Neuronal stem cell (in vitro differentiated cells): ENCODE data around the gene FSIP1.

ENCODE experiments used
- DNase-seq: peaks from one replicate; pipeline ENCODE4 v3.0.0-alpha.2; 2013; ENCODE audit warnings: low spot score
- H2AFZ ChIP-seq: one replicate; pipeline ENCODE4 v1.6.1; 2013; ENCODE audit warnings: mild to moderate bottlenecking, low read length, inconsistent platforms
- H2AK5ac ChIP-seq: 2 replicates; pipeline ENCODE4 v1.6.1; 2013; ENCODE audit warnings: low read depth, mild to moderate bottlenecking, inconsistent platforms, low read length, moderate library complexity, mixed read lengths
- H2BK120ac ChIP-seq: 2 replicates; pipeline ENCODE4 v1.6.1; 2013; ENCODE audit warnings: low read depth, mild to moderate bottlenecking, inconsistent platforms, low read length, moderate library complexity, mixed read lengths
- H2BK12ac ChIP-seq: one replicate; pipeline ENCODE4 v1.6.1; 2013; ENCODE audit warnings: low read length, inconsistent platforms
- H2BK15ac ChIP-seq: 2 replicates; pipeline ENCODE4 v1.6.1; 2013; ENCODE audit warnings: mild to moderate bottlenecking, low read length, inconsistent platforms, mixed read lengths
- H2BK5ac ChIP-seq: one replicate; pipeline ENCODE4 v1.6.1; 2013; ENCODE audit warnings: inconsistent platforms, mild to moderate bottlenecking, low read length, moderate library complexity
- H3K14ac ChIP-seq: one replicate; pipeline ENCODE4 v1.6.1; 2013; ENCODE audit warnings: low read length, inconsistent platforms
- H3K18ac ChIP-seq: 2 replicates; pipeline ENCODE4 v1.6.1; 2013; ENCODE audit warnings: low read length, inconsistent platforms
- H3K23ac ChIP-seq: 2 replicates; pipeline ENCODE4 v1.6.1; 2013; ENCODE audit warnings: low read depth, mild to moderate bottlenecking, mixed read lengths, low read length, inconsistent platforms; ENCODE audit not compliant: poor library complexity
- H3K27ac ChIP-seq: replicated peaks from 3 replicates; pipeline ENCODE4 v1.5.1; 2013; ENCODE audit warnings: low read length, inconsistent platforms
- H3K27me3 ChIP-seq, 3 experiments: 2 replicates each; pipeline ENCODE4 v1.6.1; 2013; ENCODE audit warnings: low read length in 3 of 3, mild to moderate bottlenecking in 2 of 3, inconsistent platforms in 1 of 3, low read depth in 1 of 3, mixed read lengths in 1 of 3, moderate library complexity in 1 of 3; ENCODE audit not compliant: control insufficient read depth in 3 of 3, insufficient read depth in 3 of 3
- H3K36me3 ChIP-seq, 2 donors: replicated peaks in 1 of 2; 2 replicates each; pipeline ENCODE4 v1.6.1; 2013; ENCODE audit warnings: low read length in 2 of 2; ENCODE audit not compliant: control insufficient read depth in 2 of 2, insufficient read depth in 2 of 2
- H3K4ac ChIP-seq: 2 replicates; pipeline ENCODE4 v1.6.1; 2013; ENCODE audit warnings: inconsistent platforms, mild to moderate bottlenecking, low read length, moderate library complexity
- H3K4me1 ChIP-seq, 2 donors: 1 replicate in 1 of 2; 2 replicates in 1 of 2; pipeline ENCODE4 v1.6.1; 2013; ENCODE audit warnings: low read length in 2 of 2, low read depth in 1 of 2; ENCODE audit not compliant: control insufficient read depth in 2 of 2, insufficient read depth in 1 of 2
- H3K4me2 ChIP-seq: one replicate; pipeline ENCODE4 v1.6.1; 2013; ENCODE audit warnings: mild to moderate bottlenecking, low read length, inconsistent platforms; ENCODE audit not compliant: insufficient read depth, poor library complexity, severe bottlenecking
- H3K4me3 ChIP-seq, 2 donors: 2 replicates each; pipeline ENCODE4 v1.5.1; 2013; ENCODE audit warnings: low read length in 2 of 2, mild to moderate bottlenecking in 2 of 2, inconsistent platforms in 1 of 2, moderate library complexity in 1 of 2
- H3K79me1 ChIP-seq: one replicate; pipeline ENCODE4 v1.6.1; 2013; ENCODE audit warnings: low read depth, mild to moderate bottlenecking, inconsistent platforms, low read length, moderate library complexity
- H3K9ac ChIP-seq: one replicate; pipeline ENCODE4 v1.6.1; 2013; ENCODE audit warnings: mild to moderate bottlenecking, low read depth, low read length, inconsistent platforms; ENCODE audit not compliant: poor library complexity
- H3K9me3 ChIP-seq, 2 donors: replicated peaks in 1 of 2; 2 replicates each; pipeline versions ENCODE3 to v1.6.1; 2013; ENCODE audit warnings: low read length in 2 of 2, mild to moderate bottlenecking in 2 of 2, inconsistent platforms in 1 of 2, low read depth in 1 of 2, mixed read lengths in 1 of 2, moderate library complexity in 1 of 2; ENCODE audit not compliant: control insufficient read depth in 2 of 2, insufficient read depth in 1 of 2
- H4K8ac ChIP-seq: one replicate; pipeline ENCODE4 v1.6.1; 2013; ENCODE audit warnings: low read depth, mild to moderate bottlenecking, inconsistent platforms, low read length, moderate library complexity
- H4K91ac ChIP-seq: one replicate; pipeline ENCODE4 v1.6.1; 2013; ENCODE audit warnings: low read length, low read depth, mild to moderate bottlenecking, inconsistent platforms; ENCODE audit not compliant: poor library complexity
- WGBS, 2 donors: extraction: QIAGEN DNeasy Blood & Tissue Kit; methylation state at CpG; one replicate each; pipeline ENCODE4 v1.1.7; 2013; ENCODE audit warnings: missing lambda C conversion rate in 2 of 2, mixed read lengths in 1 of 2; ENCODE audit not compliant: insufficient read length in 2 of 2, insufficient replicate concordance in 1 of 2; ENCODE audit errors: extremely low coverage in 2 of 2; 5-methylcytosine and 5-hydroxymethylcytosine counted together

FSIP1 gene

DNA sequence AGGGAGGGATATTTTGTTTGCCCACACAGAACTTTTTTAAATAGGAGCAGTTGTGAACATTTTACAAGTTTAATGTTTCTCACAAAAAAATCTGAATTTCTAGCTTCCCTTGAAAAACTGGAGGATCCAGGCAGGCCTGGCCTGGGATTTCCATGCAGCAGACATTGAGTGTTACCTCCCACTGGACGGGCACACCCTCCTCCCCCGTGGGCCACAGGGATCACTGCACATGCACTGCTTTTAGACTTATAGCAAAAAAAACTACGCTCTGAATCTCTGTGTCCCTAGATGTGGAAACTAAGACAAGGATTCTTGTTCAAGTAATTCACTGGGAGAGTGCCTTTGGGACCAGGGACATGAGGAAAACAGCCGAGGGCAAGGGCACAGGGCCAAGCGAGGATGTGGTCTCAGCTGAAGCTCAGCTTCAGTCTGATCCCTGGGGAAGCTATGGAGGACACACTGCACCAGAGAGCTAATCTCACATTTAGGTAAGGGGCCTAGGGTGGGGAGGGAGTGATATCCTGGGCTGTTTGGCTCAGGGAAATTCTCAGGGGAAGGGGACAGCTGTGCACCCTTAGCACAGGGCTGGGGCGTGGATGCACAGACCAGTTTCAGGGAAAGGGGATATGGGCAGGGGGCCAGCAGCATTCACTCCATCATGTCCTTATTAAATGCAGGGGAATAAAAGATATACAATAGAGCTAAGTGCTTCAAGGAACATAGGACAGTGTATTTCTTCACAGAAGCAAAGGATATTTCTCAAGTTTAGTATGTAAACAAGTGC lies 46.0 kb downstream of the FSIP1 start:
- no peak overlapping the region for H3K4me2 ChIP-seq
- H3K4me1 ChIP-seq: peaks cover 0 to 1% of the 10 kb centered on the region in 2 donors
- H2AFZ ChIP-seq: peak overlapping the region; percentile 48
- H3K14ac ChIP-seq: no peak overlapping the region
- peak overlapping the region; percentile 1 for H3K4ac ChIP-seq
- no peak overlapping the region for H3K23ac ChIP-seq
- WGBS, 2 donors: no CpG with 5 or more reads among the region's 6 CpGs
- H4K8ac ChIP-seq: no peak overlapping the region
- no peak overlapping the region for H2AK5ac ChIP-seq
- no peak overlapping the region for H2BK5ac ChIP-seq
- H3K9me3 ChIP-seq: peaks cover 0 to 5% of the 10 kb centered on the region in 2 donors
- H3K9ac ChIP-seq: no peak overlapping the region
- H2BK12ac ChIP-seq: no peak overlapping the region
- no peaks in the 10 kb centered on the region for H3K27me3 ChIP-seq
- no peak overlapping the region for H2BK120ac ChIP-seq
- H4K91ac ChIP-seq: no peak overlapping the region
- H3K36me3 ChIP-seq: no peaks in the 10 kb centered on the region
- no peak overlapping the region for H3K27ac ChIP-seq
- no peak overlapping the region for H2BK15ac ChIP-seq
- no peak overlapping the region for H3K4me3 ChIP-seq
- H3K79me1 ChIP-seq: no peaks in the 10 kb centered on the region
- DNase-seq: no peak
- H3K18ac ChIP-seq: no peak overlapping the region

DNA sequence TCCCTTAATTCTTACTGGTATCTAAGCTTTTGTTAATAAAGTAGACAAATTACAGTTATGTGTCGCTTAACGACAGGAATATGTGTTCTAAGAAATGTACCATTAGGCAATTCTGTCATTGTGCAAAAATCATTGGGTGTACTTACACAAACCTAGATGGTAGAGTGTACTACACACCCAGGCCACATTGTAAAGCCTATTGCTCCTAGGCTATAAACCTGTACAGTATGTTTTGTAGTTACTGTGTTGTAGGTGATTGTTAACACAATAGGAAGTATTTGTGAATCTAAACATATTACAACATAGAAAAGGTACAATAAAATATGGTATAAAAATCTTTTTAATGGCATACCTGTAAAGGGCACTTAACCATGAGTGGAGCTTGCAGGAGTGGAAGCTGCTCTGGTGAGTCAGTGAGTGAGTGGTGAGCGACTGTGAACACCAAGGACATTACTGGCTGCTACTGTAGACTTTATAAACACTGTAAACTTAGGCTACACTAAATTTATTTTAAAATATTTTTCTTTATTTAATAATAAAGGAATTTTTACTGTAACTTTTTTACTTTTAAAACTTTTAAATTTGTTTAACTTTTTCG lies 47.4 kb downstream of the FSIP1 start:
- no peak overlapping the region for H3K14ac ChIP-seq
- no peak overlapping the region for H2BK15ac ChIP-seq
- no CpG with 5 or more reads among the region's 4 CpGs for WGBS, 2 donors

GRCh38 chr15:39731266-39731665 lies 51.4 kb downstream of the FSIP1 start:
- no CpG with 5 or more reads among the region's 3 CpGs for WGBS, 2 donors
- DNase-seq: no peak
- H3K9me3 ChIP-seq: no peaks in the 10 kb centered on the region

More for the DNA sequence above, 47.4 kb downstream of the FSIP1 start:
- no peak overlapping the region for H3K4me2 ChIP-seq
- H3K18ac ChIP-seq: no peak overlapping the region
- H3K27me3 ChIP-seq: no peaks in the 10 kb centered on the region
- H2BK12ac ChIP-seq: no peak overlapping the region
- H2AK5ac ChIP-seq: no peak overlapping the region
- no peak overlapping the region for H3K4me3 ChIP-seq
- DNase-seq: no peak
- H3K36me3 ChIP-seq: no peaks in the 10 kb centered on the region
- H3K23ac ChIP-seq: no peak overlapping the region
- peaks cover 0 to 5% of the 10 kb centered on the region in 2 donors for H3K9me3 ChIP-seq
- H2BK5ac ChIP-seq: no peak overlapping the region
- H3K9ac ChIP-seq: no peak overlapping the region
- H3K27ac ChIP-seq: no peak overlapping the region
- peaks cover 0 to 1% of the 10 kb centered on the region in 2 donors for H3K4me1 ChIP-seq
- no peaks in the 10 kb centered on the region for H3K79me1 ChIP-seq
- H3K4ac ChIP-seq: no peak overlapping the region
- H4K8ac ChIP-seq: no peak overlapping the region
- H2BK120ac ChIP-seq: no peak overlapping the region
- H4K91ac ChIP-seq: no peak overlapping the region
- H2AFZ ChIP-seq: no peak overlapping the region

GRCh38 chr15:39730552-39730951 lies 52.1 kb downstream of the FSIP1 start:
- H2AK5ac ChIP-seq: no peak overlapping the region
- no peak overlapping the region for H3K4me2 ChIP-seq
- peak overlapping the region; percentile 20 for H2AFZ ChIP-seq
- H2BK15ac ChIP-seq: no peak overlapping the region
- H3K27me3 ChIP-seq: no peaks in the 10 kb centered on the region
- H3K4ac ChIP-seq: no peak overlapping the region
- no peaks in the 10 kb centered on the region for H3K9me3 ChIP-seq
- no peak for DNase-seq
- no peak overlapping the region for H4K8ac ChIP-seq
- no peak overlapping the region for H3K4me3 ChIP-seq
- no peak overlapping the region for H3K14ac ChIP-seq
- H2BK120ac ChIP-seq: no peak overlapping the region
- H3K4me1 ChIP-seq: no peaks in the 10 kb centered on the region
- no peaks in the 10 kb centered on the region for H3K36me3 ChIP-seq
- no peak overlapping the region for H3K18ac ChIP-seq
- H3K27ac ChIP-seq: no peak overlapping the region
- no CpG with 5 or more reads among the region's 5 CpGs for WGBS, 2 donors
- H3K79me1 ChIP-seq: no peaks in the 10 kb centered on the region
- no peak overlapping the region for H2BK12ac ChIP-seq
- no peak overlapping the region for H3K9ac ChIP-seq
- H2BK5ac ChIP-seq: no peak overlapping the region
- no peak overlapping the region for H3K23ac ChIP-seq
- no peak overlapping the region for H4K91ac ChIP-seq

More at GRCh38 chr15:39731266-39731665, 51.4 kb downstream of the FSIP1 start:
- no peak overlapping the region for H2AK5ac ChIP-seq
- no peak overlapping the region for H3K14ac ChIP-seq
- H3K79me1 ChIP-seq: no peaks in the 10 kb centered on the region
- H3K4me1 ChIP-seq: no peaks in the 10 kb centered on the region
- no peak overlapping the region for H3K18ac ChIP-seq
- no peaks in the 10 kb centered on the region for H3K27me3 ChIP-seq
- no peak overlapping the region for H2BK5ac ChIP-seq
- no peak overlapping the region for H2BK120ac ChIP-seq
- no peaks in the 10 kb centered on the region for H3K36me3 ChIP-seq
- H4K8ac ChIP-seq: no peak overlapping the region
- no peak overlapping the region for H2AFZ ChIP-seq
- H3K9ac ChIP-seq: no peak overlapping the region
- H3K4ac ChIP-seq: no peak overlapping the region
- no peak overlapping the region for H3K27ac ChIP-seq
- no peak overlapping the region for H4K91ac ChIP-seq
- H2BK15ac ChIP-seq: no peak overlapping the region
- H3K4me2 ChIP-seq: no peak overlapping the region
- H3K23ac ChIP-seq: no peak overlapping the region
- H2BK12ac ChIP-seq: no peak overlapping the region
- H3K4me3 ChIP-seq: no peak overlapping the region
